ENCODE results near the gene RHOC.

The RHOC gene

GRCh38 chr1:112675728-112676381, 31.1 kb downstream of the RHOC start:
- no peak for DNase-seq

- no peak for DNase-seq
Observed at GRCh38 chr1:112674986-112675727, 31.8 kb downstream of the RHOC start.

- no peak for DNase-seq
Observed at GRCh38 chr1:112674440-112674985, 32.4 kb downstream of the RHOC start, which contains the start of gene MOV10. TSS of gene MOV10 (plus strand) at chr1:112674659. CDS start at chr1:112674913, 254 bp downstream.

- DNase-seq, result no peak
Observed at GRCh38 chr1:112673592-112674439, 33.1 kb downstream of the RHOC start.

GRCh38 chr1:112672842-112673241, 34.1 kb downstream of the RHOC start:
- DNase-seq, result no peak

GRCh38 chr1:112672009-112672408, 34.9 kb downstream of the RHOC start:
- DNase-seq, result no peak

- DNase-seq, result no peak
Observed at GRCh38 chr1:112666946-112667345, 40.0 kb downstream of the RHOC start.

- no peak for DNase-seq
Observed at GRCh38 chr1:112665857-112666256, 41.1 kb downstream of the RHOC start.

GRCh38 chr1:112651205-112651604, 55.7 kb downstream of the RHOC start:
- no peak for DNase-seq

Data from SIG-M5 (cell line).